D341Med (cell line): ENCODE data around the gene SLC5A8.
A peak's percentile ranks its signal among the peaks of the same experiment; 100 is the strongest.

Experiments used
- DNase-seq: peaks from one replicate; pipeline ENCODE4 v3.0.0; 2012; ENCODE audit warnings: low spot score

The SLC5A8 gene, protein sequence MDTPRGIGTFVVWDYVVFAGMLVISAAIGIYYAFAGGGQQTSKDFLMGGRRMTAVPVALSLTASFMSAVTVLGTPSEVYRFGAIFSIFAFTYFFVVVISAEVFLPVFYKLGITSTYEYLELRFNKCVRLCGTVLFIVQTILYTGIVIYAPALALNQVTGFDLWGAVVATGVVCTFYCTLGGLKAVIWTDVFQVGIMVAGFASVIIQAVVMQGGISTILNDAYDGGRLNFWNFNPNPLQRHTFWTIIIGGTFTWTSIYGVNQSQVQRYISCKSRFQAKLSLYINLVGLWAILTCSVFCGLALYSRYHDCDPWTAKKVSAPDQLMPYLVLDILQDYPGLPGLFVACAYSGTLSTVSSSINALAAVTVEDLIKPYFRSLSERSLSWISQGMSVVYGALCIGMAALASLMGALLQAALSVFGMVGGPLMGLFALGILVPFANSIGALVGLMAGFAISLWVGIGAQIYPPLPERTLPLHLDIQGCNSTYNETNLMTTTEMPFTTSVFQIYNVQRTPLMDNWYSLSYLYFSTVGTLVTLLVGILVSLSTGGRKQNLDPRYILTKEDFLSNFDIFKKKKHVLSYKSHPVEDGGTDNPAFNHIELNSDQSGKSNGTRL

GRCh38 chr12:101209319-101210302, at the start of gene SLC5A8:
SLC5A8 (minus strand) TSS chr12:101210238; CDS start chr12:101209848, 390 bp downstream.
- DNase-seq = peak; percentile 37

DNA sequence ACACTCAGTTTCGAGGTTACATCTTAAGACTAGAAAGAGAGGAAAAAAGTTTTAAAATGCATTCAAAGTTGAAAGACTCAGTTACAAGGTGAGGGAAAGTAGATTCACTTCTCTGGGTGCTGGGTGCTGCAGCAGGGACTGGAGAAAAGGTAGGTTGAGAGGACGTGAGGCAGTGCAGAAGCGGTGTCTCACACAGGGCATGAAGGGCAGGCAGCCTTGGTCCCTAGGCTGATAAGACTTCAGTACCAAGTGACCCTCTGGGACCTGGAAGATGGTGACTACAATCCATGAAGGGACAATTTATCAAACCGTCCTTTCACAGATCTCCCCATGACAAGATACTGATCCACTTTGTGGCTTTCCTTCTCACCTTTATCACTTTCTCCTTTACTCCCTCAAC, 47.3 kb upstream of the SLC5A8 start:
- no peak for DNase-seq

DNA sequence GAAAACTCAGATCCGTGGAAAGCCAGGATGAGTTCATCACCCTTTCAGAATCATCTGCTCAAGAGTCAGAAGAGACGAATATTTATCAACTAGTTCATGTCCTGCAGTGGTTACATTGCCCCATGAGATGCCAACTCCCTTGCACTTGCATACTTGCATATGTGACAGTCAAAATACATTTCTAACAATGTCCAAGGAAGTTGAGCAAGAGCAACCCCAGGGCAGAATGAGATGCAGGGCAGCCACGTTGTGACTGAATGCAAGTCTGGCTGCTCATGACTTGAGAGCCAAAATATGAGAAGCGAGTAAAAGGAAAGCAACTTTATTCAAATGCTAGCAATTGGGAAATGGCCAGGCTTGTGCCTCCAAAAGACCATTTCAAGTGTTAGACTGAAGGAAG, 46.2 kb upstream of the SLC5A8 start:
- no peak for DNase-seq

GRCh38 chr12:101243616-101244015, 33.6 kb upstream of the SLC5A8 start:
- DNase-seq = no peak

- no peak for DNase-seq
Observed at GRCh38 chr12:101243074-101243473, 33.0 kb upstream of the SLC5A8 start.

DNA sequence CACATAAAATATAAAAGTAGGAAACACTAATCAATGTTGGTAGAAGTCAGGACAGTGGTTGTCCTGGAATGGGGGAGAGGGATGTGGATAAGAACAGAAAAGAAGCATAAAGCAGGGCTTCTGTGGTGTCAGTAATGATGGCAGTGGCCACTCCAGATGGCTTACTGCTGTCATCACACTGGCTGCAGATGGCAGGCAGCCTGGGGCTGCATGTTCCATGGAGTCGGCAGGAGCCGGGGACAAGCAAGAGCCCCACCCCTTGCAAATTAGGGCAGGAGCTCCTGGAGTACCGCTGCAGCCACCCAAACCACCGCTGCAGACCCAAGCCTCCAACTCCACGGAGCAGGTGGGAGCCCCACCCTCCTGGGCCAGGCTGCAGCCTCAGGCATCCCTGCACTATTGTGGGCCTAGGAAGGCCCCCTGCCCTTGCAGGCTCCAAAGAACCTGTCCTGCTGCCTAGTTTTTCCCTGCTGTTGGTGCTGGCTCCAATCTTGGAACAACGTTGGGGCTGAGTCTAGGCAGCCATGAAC, 28.8 kb upstream of the SLC5A8 start:
- DNase-seq = no peak

DNA sequence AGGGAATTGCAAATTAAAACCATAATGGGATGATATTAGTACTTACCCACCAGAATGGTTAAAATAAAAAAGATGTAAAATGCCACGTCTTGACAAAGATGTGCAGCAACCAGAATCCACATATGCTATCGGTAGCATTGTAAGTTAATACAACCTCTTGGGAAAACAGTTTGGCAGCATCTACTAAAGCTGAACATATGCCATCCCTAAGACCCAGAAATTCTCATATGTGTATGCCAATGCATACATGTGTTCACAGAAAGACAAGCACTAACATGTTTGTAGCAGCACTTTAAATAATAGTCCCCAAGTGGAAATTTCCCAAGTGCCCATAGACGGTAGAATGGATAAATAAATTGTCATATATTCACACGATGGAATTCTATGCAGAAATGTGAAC, 28.3 kb upstream of the SLC5A8 start:
- DNase-seq = no peak

- no peak for DNase-seq
Observed at GRCh38 chr12:101235686-101236085, 25.6 kb upstream of the SLC5A8 start.

DNA sequence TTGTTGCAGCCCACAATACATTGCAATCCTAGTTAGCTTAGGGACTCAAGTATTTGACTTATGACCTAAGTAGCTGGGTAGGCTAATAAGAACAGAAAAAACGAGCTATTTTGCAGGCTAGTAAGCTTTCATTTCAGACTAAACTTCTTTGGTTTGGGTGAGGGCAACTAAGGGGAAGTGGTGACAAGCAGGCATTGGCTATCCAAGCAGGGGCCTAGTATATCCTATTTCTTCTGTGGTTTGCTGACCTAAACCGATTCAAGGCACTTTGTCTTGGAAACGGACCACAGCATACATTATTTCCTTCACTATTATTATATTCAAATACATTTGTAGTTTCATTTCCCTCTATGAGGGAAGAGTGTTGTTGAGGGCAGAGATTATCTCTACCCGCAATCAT, 21.6 kb upstream of the SLC5A8 start:
- no peak for DNase-seq

DNA sequence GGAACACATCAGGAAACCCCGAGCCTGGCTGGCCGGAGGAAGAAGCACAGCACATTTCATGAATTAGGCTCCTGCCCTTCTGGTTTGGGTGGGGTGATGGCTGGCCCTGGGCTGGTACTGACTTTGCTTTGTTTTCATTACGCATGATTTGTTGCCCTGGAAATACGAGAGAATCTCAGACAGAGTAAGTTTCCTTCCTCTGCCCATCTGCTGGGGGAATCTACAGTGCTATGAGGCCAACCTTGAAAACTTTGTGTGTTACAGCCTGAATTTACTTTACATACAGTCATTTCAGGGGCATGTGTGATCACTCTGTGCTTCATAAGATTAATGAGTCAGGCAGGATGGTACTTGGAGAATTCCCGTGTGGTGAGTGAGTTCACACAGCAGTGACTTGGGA, 20.5 kb upstream of the SLC5A8 start:
- DNase-seq = no peak

GRCh38 chr12:101229841-101230241, 19.8 kb upstream of the SLC5A8 start:
- DNase-seq = no peak

DNA sequence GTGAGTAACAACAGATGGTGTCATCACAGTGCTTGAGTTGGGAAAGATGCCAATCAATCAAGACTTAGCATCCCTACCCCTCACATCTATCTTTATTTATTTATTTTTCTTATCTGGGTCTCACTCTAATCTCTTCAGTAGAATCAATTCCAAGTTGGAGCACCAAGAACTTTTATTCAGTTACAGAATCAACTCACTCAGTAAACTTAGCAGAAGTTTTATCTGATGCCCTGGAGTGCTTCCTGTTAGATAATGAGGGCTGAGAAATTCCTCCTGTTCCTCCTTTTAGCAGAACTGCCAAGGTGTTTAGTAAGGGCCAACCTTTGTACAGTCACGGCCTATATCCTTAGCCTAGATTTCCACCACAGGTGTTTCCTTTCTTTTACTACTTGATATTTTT, 11.3 kb upstream of the SLC5A8 start:
- no peak for DNase-seq

DNA sequence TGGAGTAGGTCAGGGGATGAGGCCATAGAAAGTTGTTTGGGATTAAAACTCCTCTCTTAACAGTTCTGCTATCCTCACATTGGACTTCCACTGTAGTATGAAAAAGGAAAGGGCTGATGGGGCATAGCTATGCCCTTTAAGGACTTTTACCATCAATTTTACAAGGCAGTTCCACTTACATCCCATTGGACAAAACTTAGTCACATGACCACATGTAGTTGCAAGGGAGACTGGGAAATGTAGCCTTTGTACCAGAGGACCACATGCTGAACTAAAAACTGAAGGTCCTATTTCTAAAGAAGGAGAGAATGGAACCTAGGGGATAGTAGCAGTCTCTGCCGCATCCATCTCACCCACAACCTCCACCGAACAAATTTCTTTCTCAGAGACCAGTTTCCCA, 6.8 kb upstream of the SLC5A8 start:
- DNase-seq = no peak

GRCh38 chr12:101207086-101207780, 2.8 kb downstream of the SLC5A8 start:
- no peak for DNase-seq

DNA sequence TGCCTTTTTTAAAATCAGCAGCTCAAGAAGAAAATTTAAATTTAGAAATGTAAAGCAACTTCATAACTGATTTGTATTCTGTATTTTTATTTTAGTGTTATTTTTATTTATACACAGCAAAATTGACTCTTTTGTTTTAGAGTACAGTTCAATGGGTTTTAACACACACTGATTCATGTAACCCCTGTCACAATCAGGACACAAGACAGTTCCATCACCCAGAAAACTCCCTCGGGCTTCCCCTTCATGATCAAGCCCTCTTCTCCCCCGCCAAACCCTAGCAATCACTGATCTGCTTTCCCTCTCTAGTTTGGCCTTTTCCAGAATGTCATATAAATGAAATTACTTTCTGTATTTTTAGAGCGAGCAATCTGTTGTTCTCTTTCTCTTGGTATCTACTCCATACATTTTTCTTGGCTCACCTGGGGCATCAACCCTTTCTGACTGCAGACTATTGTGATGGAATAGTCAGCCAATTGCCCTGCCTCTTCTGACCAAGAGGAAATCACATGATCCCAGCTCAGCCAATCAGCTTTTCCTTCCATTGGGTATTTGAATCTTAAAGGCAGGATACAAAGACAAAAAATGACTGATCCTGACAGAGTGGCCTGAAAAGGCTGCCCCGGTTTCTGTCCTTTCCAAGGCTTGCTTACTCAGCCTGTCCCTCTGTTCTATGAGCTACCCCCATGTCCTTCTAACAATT, 5.3 kb downstream of the SLC5A8 start:
- no peak for DNase-seq

- DNase-seq = no peak
Observed at GRCh38 chr12:101200824-101201223, 9.2 kb downstream of the SLC5A8 start.

GRCh38 chr12:101200145-101200544, 9.9 kb downstream of the SLC5A8 start:
- DNase-seq = no peak

- DNase-seq = no peak
Observed at GRCh38 chr12:101186291-101186690, 23.7 kb downstream of the SLC5A8 start.

- no peak for DNase-seq
Observed at GRCh38 chr12:101181776-101182175, 28.3 kb downstream of the SLC5A8 start.

- DNase-seq = no peak
Observed at GRCh38 chr12:101174541-101174940, 35.5 kb downstream of the SLC5A8 start.

DNA sequence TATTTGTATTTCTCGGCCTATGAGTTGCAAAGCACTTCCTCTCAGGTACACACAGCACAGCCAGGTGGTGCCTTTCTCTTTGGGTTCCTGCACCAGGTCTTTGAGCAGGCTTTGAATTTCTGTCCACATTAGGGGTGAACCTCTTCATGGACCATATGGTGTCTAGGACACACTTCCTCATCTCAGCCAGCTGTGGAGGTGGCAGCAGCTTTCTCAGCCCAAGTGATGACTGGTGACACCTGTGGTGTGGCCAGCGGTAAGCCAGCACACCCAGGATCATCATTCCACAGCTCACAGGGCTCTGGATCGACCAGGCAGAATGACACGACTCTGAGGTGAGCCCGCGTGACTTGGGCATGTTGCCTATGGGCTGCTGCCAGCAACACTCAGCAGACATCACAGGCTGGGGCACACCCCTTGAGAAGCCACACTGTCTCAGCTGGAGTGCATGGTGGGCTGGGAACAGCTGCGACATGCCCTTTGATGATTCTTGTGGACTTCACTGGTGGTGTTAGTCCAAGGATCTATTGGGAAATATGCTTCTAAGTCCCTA, 36.8 kb downstream of the SLC5A8 start:
- no peak for DNase-seq
